Measurements from ENCODE around the gene NDUFA8.

The NDUFA8 gene

GRCh38 chr9:122134822-122135528 is 24.6 kb downstream of the NDUFA8 start:
- DNase-seq = peak; percentile 65

- DNase-seq = no peak
These were observed 25.5 kb downstream of the NDUFA8 start for GRCh38 chr9:122133984-122134535.

GRCh38 chr9:122133263-122133983 is 26.2 kb downstream of the NDUFA8 start:
- DNase-seq = peak; percentile 39

- DNase-seq = no peak
These were observed 27.0 kb downstream of the NDUFA8 start for GRCh38 chr9:122132539-122132938.

GRCh38 chr9:122131401-122132001 is 28.1 kb downstream of the NDUFA8 start:
- peak; percentile 91 for DNase-seq

GRCh38 chr9:122130837-122131236 is 28.7 kb downstream of the NDUFA8 start:
- no peak for DNase-seq

- no peak for DNase-seq
These were observed 29.6 kb downstream of the NDUFA8 start for GRCh38 chr9:122129969-122130368.

- DNase-seq = no peak
These were observed 30.6 kb downstream of the NDUFA8 start for GRCh38 chr9:122128969-122129343.

- DNase-seq = no peak
These were observed 31.3 kb downstream of the NDUFA8 start for GRCh38 chr9:122128007-122128968.

GRCh38 chr9:122127396-122127798 is 32.2 kb downstream of the NDUFA8 start:
- DNase-seq = no peak

GRCh38 chr9:122126331-122127261 is 33.0 kb downstream of the NDUFA8 start:
- DNase-seq = no peak

- DNase-seq = no peak
These were observed 33.9 kb downstream of the NDUFA8 start for GRCh38 chr9:122125509-122126330.

GRCh38 chr9:122125158-122125508 is 34.4 kb downstream of the NDUFA8 start:
- DNase-seq = peak; percentile 70

- no peak for DNase-seq
These were observed 35.1 kb downstream of the NDUFA8 start for GRCh38 chr9:122124528-122124927.

- DNase-seq = no peak
These were observed 35.5 kb downstream of the NDUFA8 start for GRCh38 chr9:122124048-122124447.

- DNase-seq = peak; percentile 74
These were observed 36.5 kb downstream of the NDUFA8 start for GRCh38 chr9:122122903-122123632.

GRCh38 chr9:122122468-122122867 is 37.1 kb downstream of the NDUFA8 start:
- no peak for DNase-seq

- DNase-seq = no peak
These were observed 37.6 kb downstream of the NDUFA8 start for GRCh38 chr9:122121931-122122330.

GRCh38 chr9:122121391-122121790 is 38.2 kb downstream of the NDUFA8 start:
- DNase-seq = no peak
